B cell (primary cell): ENCODE results near the gene FOXN1. TPM values are rescaled to one million over a fixed set of nuclear protein-coding genes. Genes with fewer than 3 reads are reported as not detected.

Experiments used
- ATAC-seq: fragments of 200-7000 bp; cut with Tn5 transposase; one replicate; pipeline ENCODE4 v1.10.0; 2021; ENCODE audit warnings: low read depth, mild to moderate bottlenecking, moderate number of reproducible peaks, moderate library complexity
- CTCF ChIA-PET: fragments of 350-600 bp; sonication (Branson Sonifier 250); formaldehyde crosslinking; loops from one replicate; lab custom pipeline; 2021; ENCODE audit warnings: antibody characterized with exemption, inconsistent platforms; lab: Charles Lee
- POLR2A ChIA-PET: fragments of 350-600 bp; sonication (Branson Sonifier 250); formaldehyde crosslinking; loops from one replicate; lab custom pipeline; 2021; ENCODE audit warnings: antibody characterized with exemption; lab: Charles Lee
- DNase-seq: peaks from one replicate; pipeline ENCODE4 v3.0.0; 2013
- H2AFZ ChIP-seq: 2 replicates; pipeline ENCODE4 v1.6.1; 2012; ENCODE audit warnings: mild to moderate bottlenecking, low read depth, low read length; ENCODE audit not compliant: insufficient read depth, poor library complexity, severe bottlenecking
- H3K27ac ChIP-seq, 2 donors: 1 replicate in 1 of 2; 2 replicates in 1 of 2; pipeline ENCODE4 v1.5.1; 2012 to 2013; ENCODE audit warnings: low read length in 2 of 2, mild to moderate bottlenecking in 2 of 2, moderate library complexity in 1 of 2
- H3K27me3 ChIP-seq, 4 experiments: fragments of 200-600 bp in 1 of 4; sonication (generic) in 1 of 4; replicated peaks in 1 of 4; 1 replicate in 2 of 4; 2 replicates in 2 of 4; pipeline versions ENCODE4 v1.6.1 to v1.7.0; 2013 to 2016; ENCODE audit warnings: low read length in 3 of 4, mild to moderate bottlenecking in 2 of 4, mixed read lengths in 1 of 4, moderate library complexity in 1 of 4; ENCODE audit not compliant: insufficient read depth in 4 of 4, control insufficient read depth in 3 of 4; ENCODE audit errors: control extremely low read depth in 1 of 4
- H3K36me3 ChIP-seq, 2 experiments: replicated peaks in 1 of 2; 1 replicate in 1 of 2; 2 replicates in 1 of 2; pipeline versions ENCODE4 v1.6.1 to v1.7.1; 2013; ENCODE audit warnings: low read length in 1 of 2; ENCODE audit not compliant: insufficient read depth in 2 of 2, control insufficient read depth in 1 of 2; ENCODE audit errors: control extremely low read depth in 1 of 2, extremely low read depth in 1 of 2
- H3K4me1 ChIP-seq, 2 donors: fragments of 200-600 bp in 1 of 2; sonication (generic) in 1 of 2; 1 replicate in 1 of 2; 2 replicates in 1 of 2; pipeline versions ENCODE4 v1.5.1 to v1.6.1; 2013 to 2017; ENCODE audit warnings: low read length in 2 of 2; ENCODE audit not compliant: control insufficient read depth in 2 of 2, insufficient read depth in 2 of 2
- H3K4me2 ChIP-seq: replicated peaks from 2 replicates; pipeline ENCODE3; 2012; ENCODE audit warnings: mild to moderate bottlenecking, low read depth, low read length; ENCODE audit not compliant: poor library complexity, severe bottlenecking
- H3K4me3 ChIP-seq, 5 experiments: fragments of 200-600 bp in 1 of 5; sonication (generic) in 1 of 5; 1 replicate in 3 of 5; 2 replicates in 2 of 5; pipeline versions ENCODE4 v1.5.1 to v1.7.0; 2011 to 2016; ENCODE audit warnings: low read length in 4 of 5, mild to moderate bottlenecking in 4 of 5, low read depth in 2 of 5, control low read depth in 1 of 5, moderate library complexity in 1 of 5; ENCODE audit not compliant: insufficient read depth in 1 of 5; ENCODE audit errors: control extremely low read depth in 1 of 5, extremely low read depth in 1 of 5
- H3K79me2 ChIP-seq: fragments of 200-600 bp; sonication (generic); one replicate; pipeline ENCODE4 v1.6.0; 2016; ENCODE audit warnings: low read length; ENCODE audit not compliant: control insufficient read depth, insufficient read depth
- H3K9ac ChIP-seq: fragments of 200-600 bp; sonication (generic); 2 replicates; pipeline ENCODE4 v1.6.1; 2017; ENCODE audit warnings: mild to moderate bottlenecking, low read length, moderate library complexity
- H3K9me3 ChIP-seq, 3 donors: one replicate each; pipeline versions ENCODE4 v1.6.1 to v1.7.1; 2013; ENCODE audit warnings: low read length in 2 of 3; ENCODE audit not compliant: control insufficient read depth in 2 of 3, insufficient read depth in 1 of 3; ENCODE audit errors: control extremely low read depth in 1 of 3
- H4K20me1 ChIP-seq: 2 replicates; pipeline ENCODE4 v1.6.0; 2012; ENCODE audit warnings: mild to moderate bottlenecking, low read length; ENCODE audit not compliant: insufficient read depth, control insufficient read depth, poor library complexity, severe bottlenecking
- H3K27ac Mint-ChIP-seq: one replicate; pipeline ENCODE4 v1.8.0; 2021; ENCODE audit warnings: mixed read lengths
- H3K27me3 Mint-ChIP-seq: one replicate; pipeline ENCODE4 v1.8.0; 2021; ENCODE audit warnings: mixed read lengths
- H3K4me1 Mint-ChIP-seq: one replicate; pipeline ENCODE4 v1.8.0; 2021; ENCODE audit warnings: mixed read lengths
- H3K4me3 Mint-ChIP-seq: one replicate; pipeline ENCODE4 v1.8.0; 2021; ENCODE audit warnings: mixed read lengths
- H3K9me3 Mint-ChIP-seq: one replicate; pipeline ENCODE4 v1.8.0; 2022; ENCODE audit warnings: mixed read lengths; ENCODE audit not compliant: insufficient read depth
- CTCF ChIP-seq: fragments of 200-600 bp; IDR thresholded peaks from one replicate; pipeline ENCODE4 v1.8.0; 2022; ENCODE audit warnings: antibody characterized with exemption, mild to moderate bottlenecking
- EZH2 ChIP-seq: IDR thresholded peaks from 2 replicates; pipeline ENCODE4 v1.6.1; 2012; ENCODE audit warnings: borderline replicate concordance, low read depth, mild to moderate bottlenecking, moderate library complexity, low read length; ENCODE audit not compliant: insufficient read depth, poor library complexity, severe bottlenecking
- WGBS: methylation state at CpG from one replicate; pipeline ENCODE4 v1.1.5; 2013; ENCODE audit warnings: missing lambda C conversion rate; ENCODE audit not compliant: insufficient coverage; 5-methylcytosine and 5-hydroxymethylcytosine counted together
- intact Hi-C: fragments of 100-400 bp; cut with micrococcal nuclease; formaldehyde crosslinking; loops from one replicate; pipeline ENCODE4 v1.10.0; 2022
- polyA plus RNA-seq: library from polyadenylated mRNA; depleted of rRNA; stranded (reverse); fragments of >200 nt; gene quantifications from 2 replicates; pipeline ENCODE4 v1.2.3, GENCODE V29; 2012
- total RNA-seq, 2 donors: library from RNA; stranded (reverse); fragments of 120-200 nt in 1 of 2; gene quantifications; 1 replicate in 1 of 2; 2 replicates in 1 of 2; pipeline versions ENCODE4 v1.2.3 to v1.2.4, GENCODE V29; 2013 to 2022

The FOXN1 gene
- total and polyA plus RNA-seq, 2 donors (not counting 1 experiment from before 2014, with no cell fraction given): not detected

- no peaks in the 10 kb centered on the region for H4K20me1 ChIP-seq
- no peaks in the 10 kb centered on the region for H3K4me1 ChIP-seq
- WGBS: no CpG with 5 or more reads among the region's 7 CpGs
- intact Hi-C loops: no loop called here
- Mint-ChIP-seq H3K27me3 (peaks cover 9% of the 10 kb centered on the region), H3K27ac (no peak overlapping the region), H3K4me3 (no peak overlapping the region), H3K9me3 (no peaks in the 10 kb centered on the region), H3K4me1 (no peaks in the 10 kb centered on the region)
- no peaks in the 10 kb centered on the region for H3K79me2 ChIP-seq
- H2AFZ ChIP-seq: no peak overlapping the region
- DNase-seq (no peak), ATAC-seq (no peak)
- ChIA-PET POLR2A (no interaction called here), CTCF (no interaction called here)
- H3K36me3 ChIP-seq: no peaks in the 10 kb centered on the region
- no peaks in the 10 kb centered on the region for H3K27me3 ChIP-seq
- TF ChIP-seq CTCF (no peak), EZH2 (no peak)
- no peak overlapping the region for H3K4me3 ChIP-seq
- H3K9me3 ChIP-seq: no peaks in the 10 kb centered on the region
- H3K27ac ChIP-seq: no peak overlapping the region
- no peak overlapping the region for H3K9ac ChIP-seq
- H3K4me2 ChIP-seq: no peak overlapping the region
These were observed 28.2 kb upstream of the FOXN1 start for GRCh38 chr17:28477928-28478327.

- H3K4me3 ChIP-seq: no peak overlapping the region
- no peak for TF ChIP-seq CTCF
- no peak for TF ChIP-seq EZH2
- H3K27ac ChIP-seq: no peak overlapping the region
- POLR2A ChIA-PET: no interaction called here
- H3K4me3 Mint-ChIP-seq: no peak overlapping the region
- no peak overlapping the region for H3K4me2 ChIP-seq
- DNase-seq: no peak
- CTCF ChIA-PET: no interaction called here
- ATAC-seq: no peak
- H3K27me3 Mint-ChIP-seq: peaks cover 9% of the 10 kb centered on the region
- H3K27ac Mint-ChIP-seq: no peak overlapping the region
- WGBS: 68% methylated on average over 2 of the region's 3 CpGs
- intact Hi-C loops: no loop called here
- H3K9me3 ChIP-seq: no peaks in the 10 kb centered on the region
- no peaks in the 10 kb centered on the region for H3K79me2 ChIP-seq
- H3K27me3 ChIP-seq: no peaks in the 10 kb centered on the region
- no peak overlapping the region for H2AFZ ChIP-seq
- no peaks in the 10 kb centered on the region for H3K4me1 Mint-ChIP-seq
- H3K9me3 Mint-ChIP-seq: no peaks in the 10 kb centered on the region
- no peaks in the 10 kb centered on the region for H3K4me1 ChIP-seq
- H4K20me1 ChIP-seq: no peaks in the 10 kb centered on the region
- no peak overlapping the region for H3K9ac ChIP-seq
- no peaks in the 10 kb centered on the region for H3K36me3 ChIP-seq
These were observed 27.2 kb upstream of the FOXN1 start for GRCh38 chr17:28478712-28479615.
